GM23248 (cell line): ENCODE results near the gene SCO1.

Experiments used
- EZH2 ChIP-seq: fragments of 200-600 bp; sonication (generic); IDR thresholded peaks from 2 replicates; pipeline ENCODE4 v1.6.1; 2018; ENCODE audit warnings: antibody characterized with exemption, mild to moderate bottlenecking; ENCODE audit not compliant: insufficient read depth, poor library complexity, severe bottlenecking
- EZH2phosphoT487 ChIP-seq: fragments of 200-600 bp; sonication (generic); IDR thresholded peaks from 2 replicates; pipeline ENCODE4 v1.6.1; 2018; ENCODE audit warnings: antibody characterized with exemption, moderate library complexity, mild to moderate bottlenecking, low read depth; ENCODE audit not compliant: insufficient read depth

GRCh38 chr17:10651927-10652326 is 45.4 kb downstream of the SCO1 start:
- TF ChIP-seq EZH2 = no peak
- no peak for TF ChIP-seq EZH2phosphoT487
